Hepatocyte (in vitro differentiated cells): Measurements from ENCODE around the gene FSD1. TPM values are rescaled to one million over a fixed set of nuclear protein-coding genes. Genes with fewer than 3 reads are reported as not detected.

Experiments used
- DNase-seq: peaks from one replicate; pipeline ENCODE4 v3.0.0-alpha.2; 2016; ENCODE audit warnings: low spot score
- H2AFZ ChIP-seq: fragments of 200-600 bp; sonication (generic); 2 replicates; pipeline ENCODE4 v1.6.0; 2016; ENCODE audit warnings: antibody characterized with exemption, mild to moderate bottlenecking
- H3K27ac ChIP-seq: fragments of 200-600 bp; sonication (generic); 2 replicates; pipeline ENCODE4 v1.5.1; 2016; ENCODE audit warnings: mild to moderate bottlenecking
- H3K27me3 ChIP-seq: fragments of 200-600 bp; sonication (generic); 2 replicates; pipeline ENCODE4 v1.6.1; 2016
- H3K36me3 ChIP-seq: fragments of 200-600 bp; sonication (generic); replicated peaks from 2 replicates; pipeline ENCODE4 v1.5.1; 2016; ENCODE audit warnings: low read depth; ENCODE audit not compliant: insufficient read depth
- H3K4me1 ChIP-seq: fragments of 200-600 bp; sonication (generic); 2 replicates; pipeline ENCODE4 v1.5.1; 2016; ENCODE audit warnings: mild to moderate bottlenecking, moderate library complexity; ENCODE audit not compliant: insufficient read depth
- H3K4me2 ChIP-seq: fragments of 200-600 bp; sonication (generic); 2 replicates; pipeline ENCODE4 v1.6.0; 2016
- H3K4me3 ChIP-seq: fragments of 200-600 bp; sonication (generic); 2 replicates; pipeline ENCODE4 v1.5.1; 2016; ENCODE audit warnings: mild to moderate bottlenecking
- H3K79me2 ChIP-seq: fragments of 200-600 bp; sonication (generic); 2 replicates; pipeline ENCODE4 v1.6.0; 2017; ENCODE audit warnings: mild to moderate bottlenecking
- H3K9me2 ChIP-seq: fragments of 200-600 bp; sonication (generic); replicated peaks from 2 replicates; pipeline ENCODE4 v1.6.0; 2017; ENCODE audit warnings: mild to moderate bottlenecking; ENCODE audit not compliant: insufficient read depth
- H3K9me3 ChIP-seq: fragments of 200-600 bp; sonication (generic); 2 replicates; pipeline ENCODE4 v1.5.1; 2016; ENCODE audit warnings: low read depth, mild to moderate bottlenecking
- H4K20me1 ChIP-seq: fragments of 200-600 bp; sonication (generic); 2 replicates; pipeline ENCODE4 v1.6.0; 2016; ENCODE audit warnings: mild to moderate bottlenecking; ENCODE audit not compliant: insufficient read depth, poor library complexity, severe bottlenecking
- EZH2 ChIP-seq: fragments of 200-600 bp; sonication (generic); IDR thresholded peaks from 2 replicates; pipeline ENCODE4 v1.6.1; 2016; ENCODE audit warnings: antibody characterized with exemption, mild to moderate bottlenecking, borderline replicate concordance
- EZH2phosphoT487 ChIP-seq: fragments of 200-600 bp; sonication (generic); IDR thresholded peaks from one replicate; pipeline ENCODE4 v1.6.1; 2018; ENCODE audit warnings: antibody characterized with exemption, mild to moderate bottlenecking, low read depth, moderate library complexity; ENCODE audit not compliant: unreplicated experiment, severe bottlenecking
- WGBS: methylation state at CpG from one replicate; pipeline ENCODE4 v1.1.6; 2016; ENCODE audit warnings: low lambda C conversion rate; ENCODE audit errors: missing lambda C conversion rate; 5-methylcytosine and 5-hydroxymethylcytosine counted together
- polyA plus RNA-seq: library from polyadenylated mRNA; unstranded; fragments of >200 nt; fragmentation: Nextera tagmentation; extraction: Ambion mirVana; gene quantifications from 2 replicates; pipeline ENCODE4 v1.2.1, GENCODE V29; 2016
- total RNA-seq: library from RNA; depleted of rRNA; stranded (reverse); fragments of >200 nt; gene quantifications from 2 replicates; pipeline ENCODE4 v1.2.3, GENCODE V29; 2014
- TF ChIP-seq, protein P1 (sequence below): fragments of 200-600 bp; sonication (generic); IDR thresholded peaks from 2 replicates; pipeline ENCODE4 v1.5.1; 2016; ENCODE audit warnings: antibody characterized with exemption, mild to moderate bottlenecking; ENCODE audit not compliant: poor library complexity

FSD1 gene
- total and polyA plus RNA-seq, 2 experiments from 2014 or later, result 2.8 to 6.3 TPM

DNA sequence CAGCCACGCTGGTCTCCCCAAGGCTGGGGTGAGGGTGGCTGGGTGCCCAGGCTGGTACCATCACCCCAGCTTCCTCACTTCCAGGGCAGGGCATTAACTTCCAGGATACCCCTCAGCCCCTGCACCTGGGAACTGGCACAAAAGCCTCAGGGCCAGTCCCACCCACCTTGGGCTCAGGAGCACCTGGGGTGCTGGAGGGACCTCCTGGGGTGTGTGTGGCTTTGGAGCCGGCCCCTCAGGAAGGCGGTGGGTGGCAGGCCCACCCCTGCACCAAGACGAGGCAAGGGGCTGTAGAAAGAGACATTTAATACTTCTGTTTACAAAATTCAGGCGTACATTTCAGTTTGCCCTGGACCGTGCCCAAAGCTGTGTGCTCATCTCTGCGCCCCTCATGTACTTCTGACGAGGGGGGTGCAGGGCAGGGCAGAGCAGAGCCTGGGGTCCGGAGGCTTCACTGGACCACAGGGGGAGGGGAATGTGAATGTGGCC is 55.7 kb downstream of the FSD1 start:
- H3K27me3 ChIP-seq, result no peaks in the 10 kb centered on the region
- no peaks in the 10 kb centered on the region for H3K36me3 ChIP-seq
- H4K20me1 ChIP-seq, result no peaks in the 10 kb centered on the region
- H3K27ac ChIP-seq, result peak overlapping the region; percentile 75
- H3K4me3 ChIP-seq, result no peak overlapping the region
- no peak overlapping the region for H2AFZ ChIP-seq
- H3K79me2 ChIP-seq, result no peaks in the 10 kb centered on the region
- 54% methylated on average over 9 of the region's 9 CpGs for WGBS
- H3K9me3 ChIP-seq, result no peaks in the 10 kb centered on the region
- H3K9me2 ChIP-seq, result no peaks in the 10 kb centered on the region
- TF ChIP-seq, protein P1, sequence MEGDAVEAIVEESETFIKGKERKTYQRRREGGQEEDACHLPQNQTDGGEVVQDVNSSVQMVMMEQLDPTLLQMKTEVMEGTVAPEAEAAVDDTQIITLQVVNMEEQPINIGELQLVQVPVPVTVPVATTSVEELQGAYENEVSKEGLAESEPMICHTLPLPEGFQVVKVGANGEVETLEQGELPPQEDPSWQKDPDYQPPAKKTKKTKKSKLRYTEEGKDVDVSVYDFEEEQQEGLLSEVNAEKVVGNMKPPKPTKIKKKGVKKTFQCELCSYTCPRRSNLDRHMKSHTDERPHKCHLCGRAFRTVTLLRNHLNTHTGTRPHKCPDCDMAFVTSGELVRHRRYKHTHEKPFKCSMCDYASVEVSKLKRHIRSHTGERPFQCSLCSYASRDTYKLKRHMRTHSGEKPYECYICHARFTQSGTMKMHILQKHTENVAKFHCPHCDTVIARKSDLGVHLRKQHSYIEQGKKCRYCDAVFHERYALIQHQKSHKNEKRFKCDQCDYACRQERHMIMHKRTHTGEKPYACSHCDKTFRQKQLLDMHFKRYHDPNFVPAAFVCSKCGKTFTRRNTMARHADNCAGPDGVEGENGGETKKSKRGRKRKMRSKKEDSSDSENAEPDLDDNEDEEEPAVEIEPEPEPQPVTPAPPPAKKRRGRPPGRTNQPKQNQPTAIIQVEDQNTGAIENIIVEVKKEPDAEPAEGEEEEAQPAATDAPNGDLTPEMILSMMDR, result no peak
- TF ChIP-seq EZH2, result no peak
- TF ChIP-seq EZH2phosphoT487, result no peak
- peaks cover 20% of the 10 kb centered on the region for H3K4me1 ChIP-seq
- no peak for DNase-seq
- H3K4me2 ChIP-seq, result no peak overlapping the region

DNA sequence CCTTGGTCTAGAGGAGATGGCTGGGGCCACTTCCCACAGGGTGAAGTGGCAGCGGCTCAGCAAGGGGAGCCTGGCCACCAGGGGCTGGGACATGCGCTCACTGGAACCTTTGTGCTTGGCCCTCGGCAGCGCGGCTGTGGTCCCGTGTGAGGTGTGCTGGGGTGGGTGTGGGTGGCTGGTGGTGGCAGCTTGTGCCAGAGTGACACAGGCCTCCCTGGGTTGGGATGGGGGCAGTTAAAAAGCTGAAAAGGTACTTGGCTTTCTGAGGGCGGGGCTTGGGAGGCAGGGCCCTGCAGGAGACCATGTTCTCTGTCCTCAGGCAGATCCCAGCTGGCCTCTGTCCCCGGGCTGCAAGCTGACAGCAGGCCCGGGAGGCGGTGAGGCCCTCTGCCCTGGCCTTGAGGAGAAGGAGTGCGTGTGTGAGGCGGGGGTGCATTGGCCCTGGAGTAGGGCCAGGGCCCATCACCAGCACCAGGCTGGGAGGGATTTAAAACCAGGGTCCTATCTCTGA is 56.3 kb downstream of the FSD1 start:
- H3K4me3 ChIP-seq, result no peak overlapping the region
- H3K4me2 ChIP-seq, result no peak overlapping the region
- TF ChIP-seq, protein P1, result peak; percentile 7
- no peak for TF ChIP-seq EZH2phosphoT487
- TF ChIP-seq EZH2, result no peak
- no peaks in the 10 kb centered on the region for H3K36me3 ChIP-seq
- WGBS, result 71% methylated on average over 12 of the region's 12 CpGs
- H4K20me1 ChIP-seq, result no peaks in the 10 kb centered on the region
- peak; percentile 52 for DNase-seq
- no peak overlapping the region for H2AFZ ChIP-seq
- H3K27me3 ChIP-seq, result no peaks in the 10 kb centered on the region
- peaks cover 20% of the 10 kb centered on the region for H3K4me1 ChIP-seq
- H3K9me3 ChIP-seq, result no peaks in the 10 kb centered on the region
- H3K27ac ChIP-seq, result peak overlapping the region; percentile 75
- no peaks in the 10 kb centered on the region for H3K9me2 ChIP-seq
- no peaks in the 10 kb centered on the region for H3K79me2 ChIP-seq

DNA sequence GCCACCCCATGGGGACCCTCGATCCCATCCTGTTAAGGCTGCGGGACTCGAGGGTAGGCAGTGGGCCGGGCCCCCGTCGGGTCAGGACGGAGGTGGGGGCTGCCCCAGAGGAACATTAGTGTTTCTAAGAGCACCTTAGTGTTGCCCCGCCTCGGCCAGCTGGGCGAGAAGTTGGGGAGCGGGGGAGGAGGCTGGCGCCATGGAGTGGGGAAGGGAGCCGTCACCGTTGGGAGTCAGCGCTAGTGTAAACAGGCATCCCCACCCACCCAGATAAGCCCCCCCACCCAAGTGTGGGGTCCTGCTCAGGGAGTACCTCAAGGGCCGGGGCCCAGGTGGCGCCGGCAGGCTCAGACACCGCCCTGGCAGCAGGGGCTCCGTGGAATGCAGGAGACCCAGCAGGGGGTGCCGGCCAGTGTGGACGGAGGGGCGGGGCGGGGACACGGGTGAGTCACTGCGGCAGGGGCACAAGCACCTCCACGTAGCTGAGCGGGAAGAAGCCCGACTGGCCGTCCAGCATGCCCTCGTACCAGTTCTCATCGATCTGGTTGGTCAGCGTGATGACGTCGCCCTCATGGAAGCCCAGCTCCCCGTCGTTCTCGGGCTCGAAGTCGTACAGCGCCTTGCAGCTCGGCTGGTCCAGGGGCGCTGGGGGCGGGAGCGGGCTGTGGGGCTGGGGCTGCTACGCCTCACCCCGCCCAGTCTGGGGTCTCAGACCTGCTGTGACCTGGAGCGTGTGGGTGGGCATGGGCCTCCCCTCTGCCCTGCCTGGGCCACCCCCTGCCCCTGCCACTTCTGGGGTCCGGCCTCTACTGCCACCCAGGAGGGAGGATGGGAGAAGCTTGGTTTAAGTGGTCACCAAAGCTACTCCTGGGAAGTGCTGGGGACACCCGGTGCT is 57.0 kb downstream of the FSD1 start:
- peaks cover 20% of the 10 kb centered on the region for H3K4me1 ChIP-seq
- no peak overlapping the region for H3K4me3 ChIP-seq
- H3K36me3 ChIP-seq, result no peaks in the 10 kb centered on the region
- 79% methylated on average over 29 of the region's 50 CpGs for WGBS
- H3K9me3 ChIP-seq, result no peaks in the 10 kb centered on the region
- peak overlapping the region; percentile 75 for H3K27ac ChIP-seq
- H3K9me2 ChIP-seq, result no peaks in the 10 kb centered on the region
- H4K20me1 ChIP-seq, result no peaks in the 10 kb centered on the region
- H3K27me3 ChIP-seq, result no peaks in the 10 kb centered on the region
- no peak overlapping the region for H3K4me2 ChIP-seq
- TF ChIP-seq, protein P1, result no peak
- TF ChIP-seq EZH2 (no peak), EZH2phosphoT487 (no peak)
- no peak overlapping the region for H2AFZ ChIP-seq
- peak; percentile 48 for DNase-seq
- peaks cover 2% of the 10 kb centered on the region for H3K79me2 ChIP-seq
